GM11168 (cell line): ENCODE results near the gene NSUN2.
"Not testable (repeated sequence)": the region's sequence is repeated elsewhere in the genome, so short reads cannot be mapped to it uniquely, and the experiment has no call there.

Experiments
- in situ Hi-C: fragments of 300-500 bp; cut with MboI; formaldehyde crosslinking; loops from one replicate; pipeline ENCODE4 v1.12.0; 2022; ENCODE audit warnings: low sequenced_read_pairs; ENCODE audit not compliant: unreplicated experiment

NSUN2 gene

DNA sequence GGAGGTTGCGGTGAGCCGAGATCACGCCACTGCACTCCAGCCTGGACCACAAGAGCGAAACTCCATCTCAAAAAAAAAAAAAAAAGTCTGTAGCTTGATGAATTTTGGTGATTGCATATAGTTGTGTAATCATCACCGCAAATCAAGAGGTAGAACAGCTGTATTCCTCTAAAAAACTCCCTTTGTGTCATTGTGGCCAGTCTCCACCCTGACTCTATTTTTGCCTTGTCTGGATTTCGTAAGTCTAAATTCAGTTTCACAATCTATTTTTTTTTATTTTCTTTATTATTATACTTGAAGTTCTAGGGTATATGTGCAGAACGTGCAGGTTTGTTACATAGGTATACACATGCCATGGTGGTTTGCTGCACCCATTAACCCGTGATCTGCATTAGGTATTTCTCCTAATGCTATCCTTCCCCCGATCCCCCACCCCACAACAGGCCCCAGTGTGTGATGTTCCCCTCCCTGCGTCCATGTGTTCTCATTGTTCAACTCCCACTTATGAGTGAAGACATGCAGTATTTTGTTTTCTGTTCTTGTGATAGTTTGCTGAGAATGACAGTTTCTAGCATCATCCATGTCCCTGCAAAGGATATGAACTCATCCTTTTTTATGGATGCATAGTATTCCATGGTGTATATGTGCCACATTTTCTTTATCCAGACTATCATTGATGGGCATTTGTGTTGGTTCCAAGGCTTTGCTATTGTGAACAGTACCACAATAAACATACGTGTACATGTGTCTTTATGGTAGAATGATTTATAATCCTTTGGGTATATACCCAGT is 12.9 kb upstream of the NSUN2 start:
- in situ Hi-C loops: not testable (repeated sequence)

DNA sequence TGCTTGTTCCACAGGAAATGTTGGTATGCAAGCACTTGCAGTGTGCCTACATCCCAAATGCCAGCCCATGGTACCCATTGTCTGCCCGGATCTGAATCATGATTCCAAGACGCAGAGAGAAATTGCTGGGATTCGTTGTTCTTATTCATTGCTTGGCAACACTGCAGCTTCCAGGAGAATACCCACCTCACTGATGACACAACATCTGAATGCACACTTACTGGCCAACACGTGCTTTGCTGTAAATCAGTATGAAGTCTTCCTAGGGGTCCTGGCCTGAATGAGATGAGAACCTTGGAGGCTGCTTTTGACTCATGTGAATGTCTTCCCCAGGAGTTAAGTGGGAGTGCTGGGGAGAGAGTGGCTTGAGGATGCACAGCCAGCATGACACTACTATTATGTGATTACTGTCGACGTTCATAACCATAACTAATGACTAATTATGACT is 12.0 kb upstream of the NSUN2 start:
- in situ Hi-C loops: no loop called here

- in situ Hi-C loops: no loop called here
These were observed 9.8 kb upstream of the NSUN2 start for GRCh38 chr5:6642655-6643054.

GRCh38 chr5:6638236-6638635 is 5.4 kb upstream of the NSUN2 start:
- in situ Hi-C loops: loop anchor here (10.0 kb wide), 1 partner anchor 77 kb away; the partner anchor contains the start of gene TENT4A

GRCh38 chr5:6637590-6637989 is 4.7 kb upstream of the NSUN2 start:
- in situ Hi-C loops: loop anchor here (10.0 kb wide), 1 partner anchor 77 kb away; the partner anchor contains the start of gene TENT4A

DNA sequence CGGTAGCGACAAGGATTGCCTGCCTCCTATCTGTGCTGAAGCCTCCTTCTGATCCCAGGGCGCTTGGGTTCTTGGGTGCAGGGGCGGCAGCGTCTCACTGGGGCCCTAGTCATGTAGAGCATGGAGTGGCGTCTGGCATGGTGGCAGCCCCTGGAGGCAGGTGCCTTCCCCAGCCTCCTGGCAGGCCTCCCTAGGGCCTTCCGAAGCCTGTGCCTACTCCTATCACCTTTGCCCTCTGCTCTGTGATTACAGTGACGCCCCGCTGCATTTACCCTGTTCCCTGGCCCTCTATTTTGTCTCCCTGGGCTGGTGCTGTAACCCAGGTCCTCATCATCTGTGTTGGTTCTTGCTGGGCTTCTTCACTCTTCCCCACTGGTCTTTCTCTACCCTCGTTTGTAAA is 4.2 kb upstream of the NSUN2 start:
- in situ Hi-C loops: loop anchor here (10.0 kb wide), 1 partner anchor 78 kb away; the partner anchor contains the start of gene TENT4A

GRCh38 chr5:6636293-6636692 is 3.4 kb upstream of the NSUN2 start:
- in situ Hi-C loops: loop anchor here (10.0 kb wide), 1 partner anchor 79 kb away; the partner anchor contains the start of gene TENT4A

GRCh38 chr5:6634788-6635430 is 2.1 kb upstream of the NSUN2 start:
- in situ Hi-C loops: loop anchor here (10.0 kb wide), 1 partner anchor 80 kb away; the partner anchor contains the start of gene TENT4A

GRCh38 chr5:6634306-6634705 is 1.5 kb upstream of the NSUN2 start:
- in situ Hi-C loops: loop anchor here (10.0 kb wide), 1 partner anchor 80 kb away; the partner anchor contains the start of gene TENT4A

DNA sequence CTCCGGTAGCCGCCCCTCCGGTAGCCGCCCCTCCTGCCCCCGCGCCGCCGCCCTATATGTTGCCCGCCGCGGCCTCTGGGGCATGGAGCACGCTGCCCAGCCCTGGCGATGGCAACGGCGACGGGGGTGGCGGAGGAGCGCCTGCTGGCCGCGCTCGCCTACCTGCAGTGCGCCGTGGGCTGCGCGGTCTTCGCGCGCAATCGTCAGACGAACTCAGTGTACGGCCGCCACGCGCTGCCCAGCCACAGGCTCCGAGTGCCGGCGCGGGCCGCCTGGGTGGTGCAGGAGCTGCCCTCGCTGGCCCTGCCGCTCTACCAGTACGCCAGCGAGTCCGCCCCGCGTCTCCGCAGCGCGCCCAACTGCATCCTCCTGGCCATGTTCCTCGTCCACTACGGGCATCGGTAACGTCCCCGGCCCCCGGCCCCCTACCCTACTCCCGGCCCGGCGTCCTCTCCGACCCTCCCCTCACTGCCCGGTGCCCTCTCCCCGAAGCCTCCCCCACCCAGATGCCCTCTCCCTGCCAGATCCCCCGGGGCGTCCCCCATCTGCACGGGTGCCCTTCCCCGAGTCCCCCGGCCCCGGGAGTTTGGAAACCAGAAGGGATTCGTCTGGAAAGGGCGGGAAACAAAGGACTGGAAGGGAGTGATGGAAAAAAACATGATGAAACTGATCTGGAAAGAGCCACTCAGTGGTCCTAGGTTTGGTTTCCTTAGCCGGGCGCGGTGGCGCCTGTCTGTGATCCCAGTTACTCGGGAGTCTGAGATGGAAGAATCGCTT is 813 bp upstream of the NSUN2 start:
- in situ Hi-C loops: loop anchor here (10.0 kb wide), 1 partner anchor 81 kb away; the partner anchor contains the start of gene TENT4A

GRCh38 chr5:6632324-6632887 is 438 bp downstream of the NSUN2 start:
- in situ Hi-C loops: loop anchor here (10.0 kb wide), 1 partner anchor 82 kb away; the partner anchor contains the start of gene TENT4A

DNA sequence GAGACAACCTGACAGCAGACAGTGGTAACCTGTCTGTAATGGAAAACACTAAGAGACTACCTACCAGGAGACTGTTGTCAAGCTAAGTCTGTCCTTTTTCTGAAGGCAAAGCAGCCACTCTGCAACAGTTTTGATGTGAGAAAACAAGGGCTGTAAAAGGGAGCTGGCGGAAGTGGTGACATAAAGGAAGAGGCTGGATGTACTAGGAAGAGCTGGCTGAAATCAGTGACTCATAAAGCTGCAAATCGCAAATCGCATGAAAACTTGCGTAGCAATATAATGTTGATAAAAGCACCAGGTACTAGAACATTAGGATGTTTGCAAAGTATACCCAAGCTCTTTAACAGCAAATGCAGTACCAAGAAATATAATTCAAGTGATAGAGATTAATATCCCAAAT is 1.4 kb downstream of the NSUN2 start:
- in situ Hi-C loops: loop anchor here (10.0 kb wide), 1 partner anchor 83 kb away; the partner anchor contains the start of gene TENT4A

- in situ Hi-C loops: no loop called here
These were observed 6.3 kb downstream of the NSUN2 start for GRCh38 chr5:6626508-6626907.

GRCh38 chr5:6623941-6624340 is 8.9 kb downstream of the NSUN2 start:
- in situ Hi-C loops: no loop called here

- in situ Hi-C loops: no loop called here
These were observed 9.6 kb downstream of the NSUN2 start for GRCh38 chr5:6623228-6623627.

- in situ Hi-C loops: no loop called here
These were observed 16.2 kb downstream of the NSUN2 start for GRCh38 chr5:6616632-6617031.

- in situ Hi-C loops: no loop called here
These were observed 17.6 kb downstream of the NSUN2 start for GRCh38 chr5:6615034-6615815.

GRCh38 chr5:6611334-6612256 is 21.2 kb downstream of the NSUN2 start:
- in situ Hi-C loops: no loop called here
